Left lung (tissue), 10 donors: ENCODE measurements around the gene GPR171. TPM values are rescaled to one million over a fixed set of nuclear protein-coding genes. Genes with fewer than 3 reads are reported as not detected.

Experiments
- ATAC-seq: fragments of 200-7000 bp; cut with Tn5 transposase; one replicate; pipeline ENCODE4 v1.9.1; 2020; ENCODE audit warnings: moderate library complexity
- DNase-seq, 4 donors: peaks; one replicate each; pipeline ENCODE4 v3.0.0-alpha.2; 2013 to 2020
- H3K27ac ChIP-seq, 2 donors: fragments of 200-600 bp; sonication (generic) in 1 of 2; one replicate each; pipeline versions ENCODE4 v1.5.0 to v1.8.0; 2020 to 2021
- H3K27me3 ChIP-seq, 2 donors: fragments of 200-600 bp; sonication (generic) in 1 of 2; one replicate each; pipeline versions ENCODE4 v1.5.0 to v1.8.0; 2020 to 2021
- H3K36me3 ChIP-seq, 2 donors: fragments of 200-600 bp; sonication (generic) in 1 of 2; one replicate each; pipeline versions ENCODE4 v1.5.0 to v1.8.0; 2020 to 2021
- H3K4me1 ChIP-seq, 2 donors: fragments of 200-600 bp; one replicate each; pipeline ENCODE4 v1.8.0; 2021
- H3K4me3 ChIP-seq, 2 donors: fragments of 200-600 bp; sonication (generic) in 1 of 2; one replicate each; pipeline versions ENCODE4 v1.5.0 to v1.8.0; 2020 to 2021; ENCODE audit warnings: mild to moderate bottlenecking in 1 of 2
- H3K9me3 ChIP-seq, 2 donors: fragments of 200-600 bp; sonication (generic) in 1 of 2; one replicate each; pipeline versions ENCODE4 v1.5.0 to v1.8.0; 2020 to 2021
- CTCF ChIP-seq, 2 donors: fragments of 200-600 bp; sonication (generic) in 1 of 2; IDR thresholded peaks; one replicate each; pipeline versions ENCODE4 v1.5.0 to v1.8.0; 2021; ENCODE audit warnings: antibody characterized with exemption in 2 of 2
- intact Hi-C, 2 donors: fragments of 100-400 bp; cut with DNase I; formaldehyde crosslinking; loops; one replicate each; pipeline versions ENCODE4 v1.11.2 to v1.14.2; 2022
- polyA plus RNA-seq, 6 donors: library from polyadenylated mRNA; unstranded; fragments of 120-200 nt; gene quantifications; one replicate each; pipeline ENCODE4 v1.2.1, GENCODE V29; 2013; ENCODE audit not compliant: insufficient read length in 6 of 6
- total RNA-seq, 2 donors: library from RNA; stranded (reverse); fragmentation: NEBNext Ultra II Directional; extraction: Animal tissue kit (Norgen Biotek cat#: 25700); gene quantifications; one replicate each; pipeline ENCODE4 v1.2.1, GENCODE V29; 2021
- donor health status: DM: no; HTN: yes; CAD: no.
- donor health status: DM: no; HTN: no; CAD: no.

Gene GPR171
- total and polyA plus RNA-seq, 8 donors = 0.29 to 2.9 (median 0.84) TPM

- no peak overlapping the region for H3K4me3 ChIP-seq
- ATAC-seq = peak; percentile 35
- H3K27ac ChIP-seq = no peak overlapping the region
- H3K4me1 ChIP-seq = no peaks in the 10 kb centered on the region
- H3K9me3 ChIP-seq = no peaks in the 10 kb centered on the region
- intact Hi-C loops = no loop called here
- no peak for DNase-seq
- H3K27me3 ChIP-seq = no peaks in the 10 kb centered on the region
- no peak for TF ChIP-seq CTCF (IDR thresholded peaks at IDR 0.05)
- H3K36me3 ChIP-seq = no peaks in the 10 kb centered on the region
Measured at GRCh38 chr3:151196434-151196833, 6.6 kb downstream of the GPR171 start.

GRCh38 chr3:151195826-151196225, 7.2 kb downstream of the GPR171 start:
- Histone ChIP-seq H3K27me3 (no peaks in the 10 kb centered on the region), H3K9me3 (no peaks in the 10 kb centered on the region), H3K36me3 (no peaks in the 10 kb centered on the region), H3K4me3 (no peak overlapping the region), H3K27ac (no peak overlapping the region), H3K4me1 (no peaks in the 10 kb centered on the region)
- intact Hi-C loops = no loop called here
- ATAC-seq (no peak), DNase-seq (no peak)
- no peak for TF ChIP-seq CTCF (IDR thresholded peaks at IDR 0.05)

- DNase-seq (no peak), ATAC-seq (no peak)
- H3K4me1 ChIP-seq = no peaks in the 10 kb centered on the region
- intact Hi-C loops = no loop called here
- no peak overlapping the region for H3K4me3 ChIP-seq
- no peak overlapping the region for H3K27ac ChIP-seq
- H3K36me3 ChIP-seq = no peaks in the 10 kb centered on the region
- H3K9me3 ChIP-seq = no peaks in the 10 kb centered on the region
- no peaks in the 10 kb centered on the region for H3K27me3 ChIP-seq
- no peak for TF ChIP-seq CTCF (IDR thresholded peaks at IDR 0.05)
Measured at GRCh38 chr3:151192545-151192944, 10.5 kb downstream of the GPR171 start.

- TF ChIP-seq CTCF (IDR thresholded peaks at IDR 0.05) = no peak
- intact Hi-C loops = no loop called here
- no peaks in the 10 kb centered on the region for H3K36me3 ChIP-seq
- no peaks in the 10 kb centered on the region for H3K4me1 ChIP-seq
- H3K27me3 ChIP-seq = no peaks in the 10 kb centered on the region
- DNase-seq (no peak), ATAC-seq (no peak)
- H3K4me3 ChIP-seq = no peak overlapping the region
- H3K27ac ChIP-seq = no peak overlapping the region
- H3K9me3 ChIP-seq = no peaks in the 10 kb centered on the region
Measured at GRCh38 chr3:151191095-151191494, 11.9 kb downstream of the GPR171 start.

GRCh38 chr3:151183265-151183671, 19.7 kb downstream of the GPR171 start:
- Histone ChIP-seq H3K27ac (no peak overlapping the region), H3K27me3 (no peaks in the 10 kb centered on the region), H3K9me3 (no peaks in the 10 kb centered on the region), H3K36me3 (no peaks in the 10 kb centered on the region), H3K4me1 (no peaks in the 10 kb centered on the region), H3K4me3 (no peak overlapping the region)
- TF ChIP-seq CTCF (IDR thresholded peaks at IDR 0.05) = no peak
- intact Hi-C loops = no loop called here
- DNase-seq (no peak), ATAC-seq (no peak)
